ENCODE measurements around the gene DOCK3. TPM values are rescaled to one million over a fixed set of nuclear protein-coding genes. Genes with fewer than 3 reads are reported as not detected.

DOCK3 gene
- total and polyA plus RNA-seq, 2 donors (not counting 3 experiments of a cell fraction or from before 2014, with no cell fraction given): 0.08 to 0.13 TPM

- H3K27me3 ChIP-seq (ENCODE audit: control insufficient read depth in 2 of 2, insufficient read depth in 2 of 2, low read length in 2 of 2): no peaks in the 10 kb centered on the region
- POLR2A ChIA-PET: no interaction called here
- H3K9ac ChIP-seq (replicated peaks; ENCODE audit: extremely low read depth, insufficient read depth, low read length): no peak overlapping the region
- FAIRE-seq (no peak), DNase-seq (ENCODE audit: low read depth, low spot score) (no peak)
- H4K20me1 ChIP-seq (replicated peaks; ENCODE audit: control insufficient read depth, extremely low read depth, insufficient read depth, low read length): no peaks in the 10 kb centered on the region
- no TSS peak for BruUV-seq (replicated peaks)
- no peak overlapping the region for H3K4me3 ChIP-seq (replicated peaks in 1 of 3; ENCODE audit: insufficient read depth in 1 of 3, low read depth in 1 of 3, low read length in 3 of 3)
- H3K27ac ChIP-seq (ENCODE audit: insufficient read depth, low read depth, low read length): no peak overlapping the region
- CTCF ChIA-PET: no interaction called here
- H3K79me2 ChIP-seq (ENCODE audit: control insufficient read depth, insufficient read depth, low read length): no peaks in the 10 kb centered on the region
- no peaks in the 10 kb centered on the region for H3K9me1 ChIP-seq (replicated peaks; ENCODE audit: control insufficient read depth, extremely low read depth, insufficient read depth, low read length)
- H3K4me2 ChIP-seq (ENCODE audit: insufficient read depth, low read length): no peak overlapping the region
- no peak for TF ChIP-seq CTCF (IDR thresholded peaks at IDR 0.05; ENCODE audit: extremely low read depth in 1 of 2, insufficient read depth in 1 of 2, low read depth in 1 of 2, low read length in 2 of 2)
- TF ChIP-seq POLR2AphosphoS5 (IDR thresholded peaks at IDR 0.05; ENCODE audit: insufficient read depth, low read depth, low read length): no peak
- no peak for TF ChIP-seq EZH2 (IDR thresholded peaks at IDR 0.05; ENCODE audit: borderline replicate concordance, low read depth, low read length, severe bottlenecking)
- TF ChIP-seq POLR2A (IDR thresholded peaks at IDR 0.05; ENCODE audit: low read depth, low read length): no peak
- no peak for TF ChIP-seq JUN (IDR thresholded peaks at IDR 0.05; ENCODE audit: borderline replicate concordance, insufficient read depth, insufficient read length, low read depth)
- TF ChIP-seq FOS (IDR thresholded peaks at IDR 0.05; ENCODE audit: borderline replicate concordance, insufficient read depth, low read length): no peak
- TF ChIP-seq MYC (IDR thresholded peaks at IDR 0.05; ENCODE audit: low read depth, low read length): no peak
- TF ChIP-seq, protein P1, sequence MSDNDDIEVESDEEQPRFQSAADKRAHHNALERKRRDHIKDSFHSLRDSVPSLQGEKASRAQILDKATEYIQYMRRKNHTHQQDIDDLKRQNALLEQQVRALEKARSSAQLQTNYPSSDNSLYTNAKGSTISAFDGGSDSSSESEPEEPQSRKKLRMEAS (IDR thresholded peaks at IDR 0.05; ENCODE audit: insufficient read depth, insufficient read length): no peak
- TF ChIP-seq GATA2 (IDR thresholded peaks at IDR 0.05; ENCODE audit: insufficient read depth, insufficient read length, low read depth, low read length): no peak
- no peaks in the 10 kb centered on the region for H3K4me1 ChIP-seq (ENCODE audit: control insufficient read depth, extremely low read depth, insufficient read depth, low read length)
- no peaks in the 10 kb centered on the region for H3K36me3 ChIP-seq (ENCODE audit: control insufficient read depth in 2 of 2, extremely low read depth in 1 of 2, insufficient read depth in 2 of 2, low read length in 2 of 2)
- intact Hi-C loops (cut with micrococcal nuclease): no loop called here
- H2AFZ ChIP-seq (ENCODE audit: low read depth, low read length): no peak overlapping the region
- dilution Hi-C loops (cut with MboI; ENCODE audit: extremely low pct_ligation_motif_present, low sequenced_read_pairs): no loop called here
- no peaks in the 10 kb centered on the region for H3K9me3 ChIP-seq (replicated peaks; ENCODE audit: control insufficient read depth, insufficient read depth, low read length)
Observed at GRCh38 chr3:50953825-50954414, 279.2 kb downstream of the DOCK3 start.

All from endothelial cell of umbilical vein (primary cell).